T-helper 2 cell treated with Interferon-gamma antibody and Interleukin-4, amounts not matched to agents 100 ng/mL and 5 ng/mL, for 36 hours (primary cell): ENCODE measurements around the gene CALCOCO2. TPM values are rescaled to one million over a fixed set of nuclear protein-coding genes. Genes with fewer than 3 reads are reported as not detected.
"Not testable (repeated sequence)": the region's sequence is repeated elsewhere in the genome, so short reads cannot be mapped to it uniquely, and the experiment has no call there.

Experiments used
- intact Hi-C: fragments of 100-400 bp; cut with micrococcal nuclease; formaldehyde crosslinking; loops from one replicate; pipeline ENCODE4 v1.15.1; 2023
- total RNA-seq: library from RNA; stranded (reverse); gene quantifications from 2 replicates; pipeline ENCODE4 v1.2.3, GENCODE V29; 2022

The CALCOCO2 gene
- total RNA-seq, 1 donor from 2014 or later: 116 TPM

DNA sequence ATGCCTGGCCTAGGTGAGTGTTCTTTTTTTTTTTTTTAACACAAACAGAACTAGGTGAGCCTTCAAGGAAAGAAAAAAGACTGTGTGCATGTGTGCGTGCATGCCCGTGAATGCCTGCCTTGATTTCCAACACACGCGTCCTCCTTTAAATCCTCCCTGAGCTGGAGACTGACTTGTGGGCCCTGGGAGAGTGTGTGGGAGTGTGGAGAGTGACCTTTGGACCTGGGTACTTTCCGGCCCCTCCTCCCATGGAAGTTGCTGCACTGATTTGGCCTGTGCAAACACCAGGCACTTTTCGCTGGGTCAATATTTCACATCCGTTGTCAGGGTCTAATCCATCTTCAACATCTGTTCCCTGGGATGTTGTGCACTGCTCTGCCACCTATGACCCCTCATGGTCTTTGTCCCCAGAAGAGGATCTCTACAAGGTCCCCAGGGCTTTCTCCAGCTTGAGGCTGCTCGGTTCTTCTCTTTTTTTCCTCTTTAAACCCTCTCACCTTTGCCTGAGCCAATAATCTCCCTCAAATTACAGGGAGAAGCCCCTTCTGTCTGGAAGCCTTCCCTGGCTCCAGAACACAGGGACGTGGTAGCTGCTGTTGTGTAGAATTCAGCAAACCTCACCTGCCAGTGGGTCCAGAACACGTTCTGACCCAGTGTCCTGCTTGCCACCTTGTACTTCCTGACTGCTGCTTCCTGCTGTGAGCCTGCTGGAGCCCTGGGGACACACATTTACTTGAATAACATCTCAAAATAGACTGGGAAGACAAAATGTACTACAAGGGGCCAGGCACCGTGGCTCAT lies 40.9 kb downstream of the CALCOCO2 start:
- intact Hi-C loops: no loop called here

GRCh38 chr17:48872409-48872808 lies 41.6 kb downstream of the CALCOCO2 start:
- intact Hi-C loops: not testable (repeated sequence)

DNA sequence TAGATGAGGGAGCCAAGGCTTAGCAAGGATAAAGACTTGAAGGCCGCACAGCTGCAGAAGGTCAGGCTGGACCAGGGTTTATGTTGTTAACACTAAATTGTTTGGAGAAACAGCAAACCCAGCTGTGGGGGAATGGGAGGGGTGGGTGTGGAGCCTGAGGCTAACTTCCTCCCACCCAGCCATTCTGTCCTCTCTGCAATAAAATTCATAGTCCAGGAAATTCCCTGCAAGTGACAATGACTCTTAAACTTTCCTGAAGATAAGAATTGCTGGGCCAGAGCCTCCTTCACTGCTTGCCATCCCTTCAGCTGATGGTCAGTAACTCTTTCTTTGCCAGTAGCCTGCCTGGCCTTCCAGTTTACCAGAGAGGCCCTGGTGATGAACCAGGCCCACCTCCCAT lies 42.4 kb downstream of the CALCOCO2 start:
- intact Hi-C loops: no loop called here

- intact Hi-C loops: no loop called here
These were observed 43.0 kb downstream of the CALCOCO2 start for GRCh38 chr17:48873696-48874443.

DNA sequence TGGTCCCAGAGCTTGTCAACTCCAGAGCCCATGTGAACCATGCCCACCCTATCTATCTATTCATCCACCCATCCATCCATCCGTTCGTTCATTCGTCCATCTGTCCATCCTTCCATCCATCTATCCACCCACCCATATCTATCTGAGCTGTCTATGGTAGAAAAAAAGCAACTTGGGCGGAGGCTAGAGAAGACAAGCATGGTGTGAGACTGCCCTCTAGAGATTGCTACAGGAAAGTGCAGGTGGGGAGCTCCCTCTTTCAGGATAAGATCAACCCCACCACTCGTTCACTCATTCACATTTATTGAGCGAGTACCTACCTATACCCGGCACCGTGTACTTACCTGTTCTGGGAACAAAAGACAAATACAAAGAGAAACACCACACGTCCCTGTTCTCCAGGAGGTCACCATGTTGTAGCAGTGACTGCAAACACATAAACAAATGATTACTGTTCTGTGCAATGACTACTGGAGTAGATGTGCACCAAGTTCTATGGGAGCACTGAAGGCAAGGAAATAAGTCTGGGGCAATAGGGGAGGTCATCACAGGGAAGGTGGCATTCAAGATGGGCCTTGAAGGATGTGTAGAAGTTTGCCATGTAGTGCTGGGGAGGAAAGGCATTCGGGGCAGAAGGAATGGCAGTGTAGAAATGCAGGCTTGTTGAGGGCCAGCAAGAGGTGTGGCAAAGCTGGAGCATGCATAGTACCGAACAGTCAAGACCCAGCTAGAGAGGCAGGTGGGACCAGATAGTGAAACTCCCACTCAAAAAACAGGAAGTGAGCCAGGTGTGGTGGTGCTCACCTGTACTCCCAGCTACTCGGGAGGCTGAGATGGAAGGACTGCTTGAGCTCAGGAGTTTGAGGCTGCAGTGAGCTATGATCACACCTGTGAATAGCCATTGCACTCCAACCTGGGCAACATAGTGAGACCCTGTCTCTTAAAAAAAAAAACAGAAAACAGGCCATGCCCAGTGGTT lies 48.4 kb downstream of the CALCOCO2 start:
- intact Hi-C loops: loop anchor here (1.0 to 2.0 kb wide), 4 partner anchors 65 to 208 kb away; no protein-coding TSS in a partner anchor

- intact Hi-C loops: no loop called here
These were observed 51.4 kb downstream of the CALCOCO2 start for GRCh38 chr17:48882272-48882671.

DNA sequence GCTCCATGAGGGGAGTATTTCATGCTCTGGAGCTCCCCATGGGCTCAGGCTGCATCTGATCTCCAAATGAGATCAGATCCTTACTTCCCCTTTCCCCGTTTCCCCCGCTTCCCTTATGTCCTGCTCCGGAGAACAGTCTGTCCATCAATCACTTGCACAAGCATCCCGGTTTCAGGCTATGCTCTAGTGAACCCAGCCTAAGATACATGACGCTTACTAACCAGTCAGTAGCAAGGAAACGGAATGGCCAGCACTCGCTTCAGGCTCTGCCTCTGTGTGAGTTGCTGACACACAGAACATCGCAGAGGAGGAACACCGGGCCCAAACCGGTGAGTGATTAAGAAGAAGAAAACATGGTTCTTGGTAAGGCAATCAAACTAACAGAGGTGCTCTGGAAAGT lies 52.3 kb downstream of the CALCOCO2 start:
- intact Hi-C loops: no loop called here

- intact Hi-C loops: loop anchor here (10.0 kb wide), 1 partner anchor 305 kb away; no protein-coding TSS in a partner anchor
These were observed 59.3 kb downstream of the CALCOCO2 start for GRCh38 chr17:48890086-48890485.

DNA sequence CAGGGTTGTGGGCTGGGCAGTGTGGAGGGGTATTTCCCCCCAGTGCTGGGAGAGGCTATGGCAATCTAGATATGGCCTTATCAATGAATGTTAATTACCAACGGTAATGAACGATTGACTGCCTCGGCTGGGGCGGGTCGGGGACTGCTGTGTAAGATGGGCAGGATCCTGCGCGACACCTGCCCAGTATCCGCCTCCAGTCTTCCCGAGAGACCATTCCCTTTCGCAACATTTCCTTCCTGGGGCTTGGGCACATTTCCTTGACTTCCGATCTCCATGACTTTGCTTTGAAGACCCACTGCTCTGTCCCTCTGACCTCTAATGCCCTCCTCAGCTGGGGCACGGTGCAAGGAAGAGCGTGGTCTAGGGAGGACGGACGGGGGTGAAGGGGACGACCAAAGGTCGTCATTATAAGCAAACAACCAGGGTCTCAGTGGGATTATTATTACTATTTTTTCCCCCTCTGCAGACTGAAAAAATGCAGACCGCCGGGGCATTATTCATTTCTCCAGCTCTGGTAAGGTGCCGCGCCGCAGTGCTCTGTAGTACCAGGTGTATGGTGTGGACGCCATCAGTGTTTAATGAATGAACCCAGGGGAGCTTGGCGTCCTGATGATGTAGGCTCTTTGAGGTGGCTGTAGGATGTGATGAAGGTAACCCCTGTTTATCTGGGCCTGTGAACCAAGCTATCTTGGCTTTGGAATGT lies 62.3 kb downstream of the CALCOCO2 start:
- intact Hi-C loops: loop anchor here (1.0 to 10.0 kb wide), 3 partner anchors 15 to 302 kb away; partner anchors contain the start of genes CALCOCO2 and UBE2Z

DNA sequence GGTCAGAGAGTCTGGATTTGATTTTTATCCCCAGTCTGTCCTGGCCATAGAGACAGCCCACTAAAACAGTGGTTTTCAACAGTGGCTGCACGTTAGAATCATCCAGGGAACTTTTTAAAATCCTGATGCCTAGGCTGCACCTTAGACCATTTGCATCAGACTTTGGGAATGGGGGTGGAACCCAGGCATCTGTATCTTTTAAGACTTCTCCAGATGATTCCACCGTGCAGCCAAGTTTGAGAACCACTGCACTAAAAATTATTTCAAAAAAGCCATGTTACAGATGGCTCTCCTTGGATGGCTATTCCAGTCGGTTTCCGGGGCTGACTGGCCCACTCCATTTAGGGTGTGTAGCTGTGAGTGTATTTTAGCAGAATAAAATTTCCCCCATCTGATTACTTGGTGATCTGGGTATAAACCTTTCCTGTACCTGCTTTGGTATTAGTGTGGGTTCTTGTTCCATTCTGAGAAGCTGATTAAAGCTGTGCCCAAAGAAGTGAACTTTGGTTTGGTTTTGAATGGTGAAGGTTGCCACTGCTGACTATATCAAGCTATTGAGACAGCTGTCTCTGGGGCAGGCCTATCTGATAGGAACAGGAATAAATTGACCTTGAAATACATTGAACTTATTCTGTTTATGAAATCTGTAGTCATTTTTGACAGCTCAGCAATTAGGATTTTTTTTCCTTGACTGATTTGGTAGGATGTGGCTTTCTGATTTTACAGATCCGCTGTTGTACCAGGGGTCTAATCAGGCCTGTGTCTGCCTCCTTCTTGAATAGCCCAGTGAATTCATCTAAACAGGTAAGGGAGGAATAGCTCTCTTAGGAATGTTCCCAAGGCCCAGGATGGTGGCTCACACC lies 63.0 kb downstream of the CALCOCO2 start:
- intact Hi-C loops: loop anchor here (10.0 kb wide), 1 partner anchor 301 kb away; no protein-coding TSS in a partner anchor

- intact Hi-C loops: loop anchor here (10.0 kb wide), 1 partner anchor 300 kb away; no protein-coding TSS in a partner anchor
These were observed 64.1 kb downstream of the CALCOCO2 start for GRCh38 chr17:48894886-48895285.

- intact Hi-C loops: no loop called here
These were observed 70.4 kb downstream of the CALCOCO2 start for GRCh38 chr17:48901241-48901640.

DNA sequence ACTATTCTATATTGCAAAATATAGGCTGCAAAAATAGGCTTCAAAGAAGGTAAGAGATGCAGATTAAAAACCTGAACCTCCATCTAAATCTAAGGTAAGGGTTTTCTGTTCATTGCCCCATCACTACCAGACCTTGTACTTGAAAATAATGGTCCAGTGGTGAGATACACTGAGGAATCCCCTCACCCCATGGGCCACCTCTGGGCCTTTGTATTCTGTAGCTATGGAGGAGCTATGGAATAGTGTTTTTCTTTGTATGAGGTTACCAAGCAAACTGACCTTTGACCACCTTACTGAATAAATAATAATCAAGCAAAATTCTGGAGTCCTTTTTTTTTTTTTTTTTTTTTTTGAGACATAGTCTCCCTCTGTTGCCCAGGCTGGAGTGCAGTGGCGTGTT lies 72.6 kb downstream of the CALCOCO2 start:
- intact Hi-C loops: no loop called here

GRCh38 chr17:48904428-48904827 lies 73.6 kb downstream of the CALCOCO2 start:
- intact Hi-C loops: no loop called here

DNA sequence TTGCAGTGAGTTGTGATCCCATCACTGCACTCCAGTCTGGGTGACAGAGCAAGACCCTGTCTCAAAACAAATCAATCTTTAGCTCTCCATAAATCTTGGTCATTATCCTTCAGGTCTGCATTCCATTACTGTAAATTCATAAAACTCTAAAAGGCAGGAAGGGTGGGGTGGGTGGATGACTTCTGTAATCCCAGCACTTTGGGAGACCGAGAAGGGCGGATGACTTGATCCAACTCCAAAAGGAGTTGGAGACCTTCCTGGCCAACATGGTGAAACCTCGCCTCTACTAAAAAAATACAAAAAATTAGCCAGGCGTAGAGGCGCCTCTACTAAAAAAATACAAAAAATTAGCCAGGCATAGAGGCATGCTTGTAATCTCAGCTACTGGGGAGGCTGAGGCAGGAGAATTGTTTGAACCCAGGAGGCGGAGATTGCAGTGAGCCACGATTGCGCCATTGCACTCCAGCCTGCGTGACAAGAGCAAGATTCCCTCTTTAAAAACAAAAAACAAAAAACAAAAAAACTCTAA lies 75.2 kb downstream of the CALCOCO2 start:
- intact Hi-C loops: loop anchor here (5.0 kb wide), 1 partner anchor 1009 kb away; the partner anchor contains the start of gene SP2

- intact Hi-C loops: loop anchor here (1.0 to 5.0 kb wide), 3 partner anchors 15 to 1010 kb away; partner anchors contain the start of genes ATP5MC1, SNF8 and SP2
These were observed 76.8 kb downstream of the CALCOCO2 start for GRCh38 chr17:48907713-48908046.

DNA sequence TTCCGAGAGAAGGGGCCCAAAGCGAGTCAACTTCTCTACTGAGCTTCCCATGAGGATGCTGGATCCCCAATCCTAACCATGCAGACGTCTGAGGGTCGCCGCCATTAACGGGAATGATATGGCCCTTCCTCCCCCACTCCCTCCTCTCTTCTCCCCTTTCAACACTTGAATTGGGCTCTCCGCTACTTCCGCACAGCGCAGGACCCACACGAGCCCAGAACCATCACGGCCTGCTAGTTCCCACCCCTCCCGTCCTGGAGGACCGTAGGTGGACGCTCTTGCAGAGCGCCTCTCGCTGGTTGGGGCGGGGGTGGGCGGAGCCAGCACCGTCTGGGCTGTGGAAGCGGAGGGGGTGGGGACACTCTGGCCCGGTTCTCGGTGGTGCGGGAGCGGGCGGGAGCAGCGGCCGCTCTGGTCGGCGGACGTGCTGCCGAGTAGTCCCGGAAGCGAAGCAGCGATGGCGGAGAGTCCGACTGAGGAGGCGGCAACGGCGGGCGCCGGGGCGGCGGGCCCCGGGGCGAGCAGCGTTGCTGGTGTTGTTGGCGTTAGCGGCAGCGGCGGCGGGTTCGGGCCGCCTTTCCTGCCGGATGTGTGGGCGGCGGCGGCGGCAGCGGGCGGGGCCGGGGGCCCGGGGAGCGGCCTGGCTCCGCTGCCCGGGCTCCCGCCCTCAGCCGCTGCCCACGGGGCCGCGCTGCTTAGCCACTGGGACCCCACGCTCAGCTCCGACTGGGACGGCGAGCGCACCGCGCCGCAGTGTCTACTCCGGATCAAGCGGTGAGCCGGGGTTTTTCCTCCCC lies 77.4 kb downstream of the CALCOCO2 start, which contains the start of gene UBE2Z:
UBE2Z (plus strand) TSS at position 361 of the 797 bp plus-strand sequence; CDS start at position 458, 97 bp downstream.
- intact Hi-C loops: loop anchor here (1.0 to 5.0 kb wide), 3 partner anchors 16 to 1011 kb away; partner anchors contain the start of genes ATP5MC1, SNF8 and SP2
